Naive B cell (primary cell): Measurements from ENCODE around the gene TCP10L. TPM values are rescaled to one million over a fixed set of nuclear protein-coding genes. Genes with fewer than 3 reads are reported as not detected.
"Not testable (repeated sequence)": the region's sequence is repeated elsewhere in the genome, so short reads cannot be mapped to it uniquely, and the experiment has no call there.

ENCODE experiments used
- ATAC-seq, 2 donors: fragments of 150-1000 bp; cut with Tn5 transposase; 2 replicates each; pipeline ENCODE4 v1.10.0; 2021; ENCODE audit warnings: low read depth in 2 of 2, mild to moderate bottlenecking in 2 of 2, moderate library complexity in 2 of 2
- DNase-seq: peaks from one replicate; pipeline ENCODE4 v3.0.0; 2022
- H3K27ac Mint-ChIP-seq, 6 donors: one replicate each; pipeline ENCODE4 v1.8.0; 2020 to 2022; ENCODE audit warnings: mild to moderate bottlenecking in 6 of 6, mixed read lengths in 6 of 6, moderate library complexity in 5 of 6, inconsistent platforms in 2 of 6
- H3K27me3 Mint-ChIP-seq, 3 donors: one replicate each; pipeline ENCODE4 v1.8.0; 2021 to 2022; ENCODE audit warnings: mixed read lengths in 3 of 3, mild to moderate bottlenecking in 1 of 3
- H3K36me3 Mint-ChIP-seq, 2 donors: one replicate each; pipeline ENCODE4 v1.8.0; 2020 to 2022; ENCODE audit warnings: mixed read lengths in 2 of 2, inconsistent platforms in 1 of 2, mild to moderate bottlenecking in 1 of 2
- H3K4me1 Mint-ChIP-seq, 3 donors: one replicate each; pipeline ENCODE4 v1.8.0; 2020 to 2022; ENCODE audit warnings: mixed read lengths in 3 of 3, inconsistent platforms in 1 of 3, mild to moderate bottlenecking in 1 of 3, moderate library complexity in 1 of 3
- H3K4me3 Mint-ChIP-seq, 8 donors: one replicate each; pipeline ENCODE4 v1.8.0; 2020 to 2022; ENCODE audit warnings: mild to moderate bottlenecking in 8 of 8, mixed read lengths in 8 of 8, moderate library complexity in 8 of 8, inconsistent platforms in 2 of 8
- H3K9me3 Mint-ChIP-seq, 7 donors: one replicate each; pipeline ENCODE4 v1.8.0; 2020 to 2022; ENCODE audit warnings: mixed read lengths in 7 of 7, mild to moderate bottlenecking in 5 of 7, inconsistent platforms in 2 of 7, moderate library complexity in 1 of 7
- polyA plus RNA-seq, 6 donors: library from polyadenylated mRNA; unstranded; fragments of 300-500 nt; fragmentation: Illumina TruSeq; gene quantifications; one replicate each; pipeline ENCODE4 v1.2.3, GENCODE V29; 2021; ENCODE audit warnings: low read depth in 6 of 6

Gene TCP10L
- polyA plus RNA-seq, 6 donors from 2014 or later = 0.28 to 1.00 (median 0.54) TPM; not detected in 1

GRCh38 chr21:32538147-32538792 is 47.1 kb downstream of the TCP10L start:
- Mint-ChIP-seq H3K4me1 (no peaks in the 10 kb centered on the region), H3K27ac (no peak overlapping the region), H3K36me3 (no peaks in the 10 kb centered on the region), H3K4me3 (no peak overlapping the region), H3K27me3 (peaks cover 9 to 22% (median 21%) of the 10 kb centered on the region in 3 donors), H3K9me3 (peaks cover 0 to 4% (median 0%) of the 10 kb centered on the region in 7 donors)
- ATAC-seq (no peak), DNase-seq (no peak)

DNA sequence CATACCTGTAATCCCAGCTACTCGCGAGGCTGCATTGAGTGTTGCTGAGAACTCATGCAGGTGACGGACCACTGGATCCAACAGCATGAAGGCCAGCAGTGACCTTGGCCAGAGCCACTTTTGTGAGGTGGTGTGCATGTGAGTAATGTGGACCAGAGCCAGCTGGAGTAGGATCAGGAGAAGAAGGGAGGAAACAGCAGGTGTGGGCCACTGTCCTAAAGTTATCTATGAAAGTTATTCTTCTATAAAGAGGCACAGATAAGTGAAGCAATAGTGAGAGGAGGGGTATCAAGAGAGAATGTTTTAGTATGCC is 47.8 kb downstream of the TCP10L start:
- no peak for DNase-seq
- Mint-ChIP-seq H3K27me3 (peaks cover 9 to 22% (median 21%) of the 10 kb centered on the region in 3 donors), H3K4me3 (no peak overlapping the region), H3K27ac (no peak overlapping the region), H3K4me1 (no peaks in the 10 kb centered on the region), H3K36me3 (no peaks in the 10 kb centered on the region), H3K9me3 (peaks cover 0 to 5% (median 0%) of the 10 kb centered on the region in 7 donors)
- ATAC-seq = no peak

DNA sequence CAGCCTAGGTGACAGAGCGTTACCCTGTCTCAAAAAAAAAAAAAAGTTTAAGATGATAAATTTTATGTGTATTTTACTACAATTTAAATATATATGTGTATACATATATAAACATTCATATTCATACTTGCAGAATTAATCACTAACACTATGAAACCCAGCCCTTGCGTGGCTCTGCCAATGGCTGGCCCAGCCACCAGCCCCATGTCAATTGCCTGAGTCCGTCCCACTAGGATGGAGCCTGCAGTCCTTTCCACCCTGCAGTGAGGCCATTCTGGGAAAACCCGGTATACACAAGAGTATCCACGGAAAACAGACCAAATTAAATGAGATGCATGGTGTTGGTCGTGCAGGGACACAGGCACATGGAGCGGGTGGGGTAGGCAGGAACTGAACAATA is 49.7 kb downstream of the TCP10L start:
- DNase-seq (no peak), ATAC-seq (no peak)
- Mint-ChIP-seq H3K4me1 (no peaks in the 10 kb centered on the region), H3K9me3 (peaks cover 0 to 5% (median 4%) of the 10 kb centered on the region in 7 donors), H3K27ac (no peak overlapping the region), H3K4me3 (no peak overlapping the region), H3K36me3 (no peaks in the 10 kb centered on the region), H3K27me3 (peaks cover 9 to 22% (median 21%) of the 10 kb centered on the region in 3 donors)

DNA sequence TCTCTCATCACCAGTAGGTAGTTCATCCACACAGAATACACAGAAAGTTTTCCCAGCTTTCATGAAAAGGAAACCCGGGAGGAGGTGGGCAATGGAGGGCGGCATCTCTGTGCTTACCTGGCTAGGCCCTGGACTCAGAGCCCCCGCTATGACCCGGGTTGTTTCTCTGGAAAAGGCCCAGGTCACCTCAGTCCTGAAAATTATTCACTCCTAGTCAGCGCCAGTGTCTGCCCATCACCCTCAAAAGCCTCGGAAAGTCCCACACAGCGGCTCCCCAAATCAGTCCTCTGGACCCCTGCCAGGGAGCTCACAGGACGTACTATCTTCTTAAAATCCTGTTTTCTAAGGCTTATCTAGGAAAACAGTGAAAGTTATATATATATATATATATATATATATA is 51.2 kb downstream of the TCP10L start:
- Mint-ChIP-seq H3K4me3 (no peak overlapping the region), H3K27me3 (peaks cover 9 to 22% (median 21%) of the 10 kb centered on the region in 3 donors), H3K27ac (no peak overlapping the region), H3K36me3 (no peaks in the 10 kb centered on the region), H3K4me1 (no peaks in the 10 kb centered on the region), H3K9me3 (peaks cover 0 to 9% (median 5%) of the 10 kb centered on the region in 7 donors)
- ATAC-seq (no peak), DNase-seq (no peak)

- no peaks in the 10 kb centered on the region for H3K4me1 Mint-ChIP-seq
- H3K4me3 Mint-ChIP-seq = no peak overlapping the region
- no peak overlapping the region for H3K27ac Mint-ChIP-seq
- DNase-seq (no peak), ATAC-seq (no peak)
- peaks cover 9 to 22% (median 21%) of the 10 kb centered on the region in 3 donors for H3K27me3 Mint-ChIP-seq
- no peaks in the 10 kb centered on the region for H3K36me3 Mint-ChIP-seq
- peaks cover 0 to 9% (median 5%) of the 10 kb centered on the region in 7 donors for H3K9me3 Mint-ChIP-seq
Measured at GRCh38 chr21:32533611-32534010, 51.7 kb downstream of the TCP10L start.

DNA sequence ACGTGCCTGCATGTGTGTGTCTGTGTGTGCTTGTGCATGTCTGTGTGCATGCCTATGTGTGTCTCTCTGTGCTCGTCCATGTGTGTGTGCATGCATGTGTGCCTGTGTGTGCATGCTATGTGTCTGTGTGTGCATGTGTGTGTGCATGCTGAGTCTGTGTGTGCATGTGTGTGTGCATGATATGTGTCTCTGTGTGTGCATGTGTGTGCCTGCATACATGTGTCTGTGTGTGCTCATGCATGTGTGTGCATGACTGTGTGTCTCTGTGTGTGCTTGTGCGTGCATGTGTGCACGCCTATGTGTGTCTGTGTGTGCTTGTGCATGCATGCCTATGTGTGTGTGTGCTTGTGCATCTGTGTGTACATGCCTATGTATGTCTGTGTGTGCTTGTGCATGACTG is 52.3 kb downstream of the TCP10L start:
- ATAC-seq (no peak), DNase-seq (no peak)
- Mint-ChIP-seq H3K36me3 (no peaks in the 10 kb centered on the region), H3K27ac (no peak overlapping the region), H3K9me3 (peaks cover 0 to 9% (median 5%) of the 10 kb centered on the region in 7 donors), H3K4me1 (no peaks in the 10 kb centered on the region), H3K4me3 (no peak overlapping the region), H3K27me3 (peaks cover 9 to 22% (median 21%) of the 10 kb centered on the region in 3 donors)

- Mint-ChIP-seq H3K27me3 (peaks cover 9 to 22% (median 20%) of the 10 kb centered on the region in 3 donors), H3K4me1 (no peaks in the 10 kb centered on the region), H3K4me3 (no peak overlapping the region), H3K9me3 (peaks cover 0 to 9% (median 5%) of the 10 kb centered on the region in 7 donors), H3K27ac (no peak overlapping the region), H3K36me3 (no peaks in the 10 kb centered on the region)
- DNase-seq = no peak
- no peak for ATAC-seq
Measured at GRCh38 chr21:32532636-32533035, 52.7 kb downstream of the TCP10L start.

- H3K27ac Mint-ChIP-seq, ATAC-seq, H3K36me3 Mint-ChIP-seq, H3K4me1 Mint-ChIP-seq, H3K4me3 Mint-ChIP-seq, H3K9me3 Mint-ChIP-seq, DNase-seq: not testable (repeated sequence)
- peaks cover 0 to 12% (median 9%) of the 10 kb centered on the region in 3 donors for H3K27me3 Mint-ChIP-seq
Measured at GRCh38 chr21:32531561-32531960, 53.8 kb downstream of the TCP10L start.

DNA sequence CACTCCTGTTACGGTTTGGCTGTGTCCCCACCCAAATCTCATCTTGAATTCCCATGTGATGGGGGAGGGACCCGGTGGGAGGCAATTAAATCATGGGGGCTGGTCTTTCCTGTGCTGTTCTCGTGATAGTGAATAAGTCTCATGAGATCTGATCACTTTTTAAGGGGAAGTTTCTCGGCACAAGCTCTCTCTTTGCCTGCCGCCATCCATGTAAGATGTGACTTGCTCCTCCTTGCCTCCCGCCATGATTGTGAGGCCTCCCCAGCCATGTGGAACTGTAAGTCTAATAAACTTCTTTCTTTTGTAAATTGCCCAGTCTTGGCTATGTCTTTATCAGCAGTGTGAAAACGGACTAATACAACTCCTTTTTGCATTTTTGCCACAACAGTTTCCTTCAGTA is 54.5 kb downstream of the TCP10L start:
- H3K4me1 Mint-ChIP-seq, H3K4me3 Mint-ChIP-seq, DNase-seq, H3K9me3 Mint-ChIP-seq, ATAC-seq, H3K36me3 Mint-ChIP-seq, H3K27ac Mint-ChIP-seq: not testable (repeated sequence)
- H3K27me3 Mint-ChIP-seq = peaks cover 0 to 17% (median 14%) of the 10 kb centered on the region in 3 donors

DNA sequence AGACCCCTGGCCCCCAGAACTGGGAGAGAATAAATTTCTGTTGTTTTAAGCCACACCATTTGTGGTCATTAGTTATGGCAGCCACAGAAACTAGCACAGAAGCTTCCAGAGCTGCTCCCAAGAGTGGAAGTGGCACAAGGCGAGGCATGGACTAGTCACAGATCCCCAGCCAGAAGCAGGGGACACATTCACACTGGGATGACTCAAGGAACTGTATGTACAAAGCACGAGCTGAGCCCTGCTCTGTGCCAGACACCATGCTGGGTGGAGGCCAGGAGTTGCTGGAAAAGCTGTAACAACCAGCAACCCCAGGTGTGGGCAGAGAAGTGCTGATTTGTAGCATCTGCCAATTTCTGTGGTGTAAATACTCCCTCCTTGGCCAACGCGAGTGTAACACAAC is 55.6 kb downstream of the TCP10L start:
- Mint-ChIP-seq H3K4me1 (no peaks in the 10 kb centered on the region), H3K36me3 (no peaks in the 10 kb centered on the region), H3K27ac (no peak overlapping the region), H3K9me3 (peaks cover 0 to 9% (median 6%) of the 10 kb centered on the region in 7 donors), H3K27me3 (peaks cover 0 to 11% (median 8%) of the 10 kb centered on the region in 3 donors), H3K4me3 (no peak overlapping the region)
- ATAC-seq (no peak), DNase-seq (no peak)

DNA sequence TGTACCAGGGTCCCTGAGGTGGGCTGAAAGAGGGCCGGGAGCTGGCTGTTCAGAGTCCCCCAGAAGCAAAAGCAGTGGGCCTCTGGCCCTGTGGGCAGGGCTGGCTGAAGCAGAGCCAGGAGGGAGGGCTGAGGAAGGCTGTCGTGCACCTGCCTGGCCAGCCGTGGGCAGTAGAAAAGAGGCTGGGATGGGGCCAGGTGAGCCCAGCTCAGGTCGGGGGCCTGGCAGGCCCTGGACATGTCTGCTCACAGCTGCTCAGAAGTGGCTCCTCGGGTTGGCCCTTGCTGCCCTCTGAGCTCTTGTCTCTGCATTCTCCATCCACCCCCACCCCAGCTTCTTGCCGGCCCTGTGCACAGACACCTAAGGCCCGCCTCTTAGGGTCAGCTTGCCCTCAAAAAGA is 60.0 kb downstream of the TCP10L start:
- DNase-seq = no peak
- Mint-ChIP-seq H3K27ac (no peak overlapping the region), H3K27me3 (peaks cover 0 to 31% (median 24%) of the 10 kb centered on the region in 3 donors), H3K9me3 (peaks cover 0 to 4% (median 2%) of the 10 kb centered on the region in 7 donors), H3K4me1 (no peaks in the 10 kb centered on the region), H3K4me3 (no peak overlapping the region), H3K36me3 (no peaks in the 10 kb centered on the region)
- ATAC-seq = no peak

- no peak overlapping the region for H3K4me3 Mint-ChIP-seq
- H3K27ac Mint-ChIP-seq = no peak overlapping the region
- H3K36me3 Mint-ChIP-seq = no peaks in the 10 kb centered on the region
- H3K27me3 Mint-ChIP-seq = peaks cover 0 to 31% (median 24%) of the 10 kb centered on the region in 3 donors
- no peaks in the 10 kb centered on the region for H3K4me1 Mint-ChIP-seq
- ATAC-seq (no peak), DNase-seq (no peak)
- peaks cover 0 to 5% (median 2%) of the 10 kb centered on the region in 7 donors for H3K9me3 Mint-ChIP-seq
Measured at GRCh38 chr21:32523988-32524719, 61.2 kb downstream of the TCP10L start.
